Measurements from ENCODE around the gene FBXO2. TPM values are rescaled to one million over a fixed set of nuclear protein-coding genes. Genes with fewer than 3 reads are reported as not detected.

FBXO2 gene
- total and polyA plus RNA-seq, 3 experiments from 2014 or later: 1.8 to 4.6 (median 2.0) TPM

Other genes with a start within 250 kb of the FBXO2 start
- under 1 TPM; 0.35 to 0.42 TPM for gene DISP3, start 175.3 kb downstream of the FBXO2 start, total RNA-seq
- gene DISP3, start 175.3 kb downstream of the FBXO2 start, polyA plus RNA-seq: 0.46 TPM
- 10 to 100 TPM; 14.2 to 16.0 TPM for gene FBXO44, start 448 bp upstream of the FBXO2 start, total RNA-seq
- 12.0 TPM for gene FBXO44, start 448 bp upstream of the FBXO2 start, polyA plus RNA-seq
- gene FBXO6, start 9.8 kb upstream of the FBXO2 start, total RNA-seq: 1 to 10 TPM; 8.8 to 9.4 TPM
- gene FBXO6, start 9.8 kb upstream of the FBXO2 start, polyA plus RNA-seq: 30.4 TPM
- gene MAD2L2, start 26.7 kb upstream of the FBXO2 start, total RNA-seq: 10 to 100 TPM; 60.1 to 66.2 TPM
- gene MAD2L2, start 26.7 kb upstream of the FBXO2 start, polyA plus RNA-seq: 57.2 TPM
- gene DRAXIN, start 37.3 kb upstream of the FBXO2 start, total RNA-seq: under 1 TPM; 0.09 to 0.11 TPM
- 0.12 TPM for gene DRAXIN, start 37.3 kb upstream of the FBXO2 start, polyA plus RNA-seq
- 10 to 100 TPM in 1 of 2 experiments, 1 to 10 TPM in 1; 9.7 to 10.6 TPM for gene AGTRAP, start 81.7 kb upstream of the FBXO2 start, total RNA-seq
- gene AGTRAP, start 81.7 kb upstream of the FBXO2 start, polyA plus RNA-seq: 103 TPM
- gene C1orf167, start 107.8 kb upstream of the FBXO2 start, total RNA-seq: not detected
- 0.81 TPM for gene C1orf167, start 107.8 kb upstream of the FBXO2 start, polyA plus RNA-seq
- gene MTHFR, start 151.5 kb upstream of the FBXO2 start, total RNA-seq: 10 to 100 TPM; 13.5 to 16.3 TPM
- gene MTHFR, start 151.5 kb upstream of the FBXO2 start, polyA plus RNA-seq: 10.0 TPM
- 1 to 10 TPM; 8.9 to 9.3 TPM for gene CLCN6, start 151.8 kb upstream of the FBXO2 start, total RNA-seq
- 1.7 TPM for gene CLCN6, start 151.8 kb upstream of the FBXO2 start, polyA plus RNA-seq
- gene NPPA, start 193.4 kb upstream of the FBXO2 start, total RNA-seq: not detected
- gene NPPA, start 193.4 kb upstream of the FBXO2 start, polyA plus RNA-seq: not detected
- gene NPPB, start 204.5 kb upstream of the FBXO2 start, total RNA-seq: not detected
- not detected for gene NPPB, start 204.5 kb upstream of the FBXO2 start, polyA plus RNA-seq

Data from CD8-positive, alpha-beta memory T cell (primary cell).